Gastroesophageal sphincter (tissue), 4 donors: ENCODE measurements around the gene GALNT9. TPM values are rescaled to one million over a fixed set of nuclear protein-coding genes. Genes with fewer than 3 reads are reported as not detected.

ENCODE experiments used
- ATAC-seq: fragments of 150-250 bp; one replicate; pipeline ENCODE4 v1.9.1; 2016; ENCODE audit warnings: mild to moderate bottlenecking, moderate library complexity
- H3K27ac ChIP-seq, 4 donors: fragments of 200-600 bp; sonication (generic) in 3 of 4; 1 replicate in 3 of 4; 2 replicates in 1 of 4; pipeline ENCODE4 v1.5.1; 2016 to 2019
- H3K27me3 ChIP-seq: fragments of 200-600 bp; sonication (generic); one replicate; pipeline ENCODE4 v1.5.1; 2019
- H3K36me3 ChIP-seq, 2 donors: fragments of 200-600 bp; sonication (generic); one replicate each; pipeline ENCODE4 v1.5.1; 2019; ENCODE audit warnings: control low read depth in 1 of 2
- H3K4me1 ChIP-seq, 3 donors: fragments of 200-600 bp; sonication (generic); 1 replicate in 2 of 3; 2 replicates in 1 of 3; pipeline ENCODE4 v1.5.1; 2016 to 2019; ENCODE audit warnings: control low read depth in 2 of 3
- H3K4me3 ChIP-seq, 2 donors: fragments of 200-600 bp; sonication (generic); one replicate each; pipeline ENCODE4 v1.5.1; 2019; ENCODE audit warnings: mild to moderate bottlenecking in 1 of 2, moderate library complexity in 1 of 2
- H3K9me3 ChIP-seq, 3 donors: fragments of 200-600 bp; sonication (generic); one replicate each; pipeline ENCODE4 v1.5.1; 2017 to 2019; ENCODE audit warnings: control low read depth in 2 of 3
- EP300 ChIP-seq: sonication (generic); formaldehyde crosslinking; IDR thresholded peaks from one replicate; pipeline ENCODE4 v1.6.1; 2017; ENCODE audit warnings: antibody characterized with exemption, mild to moderate bottlenecking
- POLR2A ChIP-seq, 2 donors: fragments of 450-650 bp; IDR thresholded peaks; one replicate each; pipeline ENCODE4 v1.6.1; 2017; ENCODE audit warnings: antibody characterized with exemption in 2 of 2, mild to moderate bottlenecking in 2 of 2, moderate library complexity in 1 of 2
- POLR2AphosphoS5 ChIP-seq: sonication (generic); formaldehyde crosslinking; IDR thresholded peaks from one replicate; pipeline ENCODE4 v1.6.1; 2017; ENCODE audit warnings: antibody characterized with exemption
- WGBS, 2 donors: methylation state at CpG; one replicate each; pipeline ENCODE4 v1.1.5; 2018; ENCODE audit warnings: low coverage in 1 of 2; 5-methylcytosine and 5-hydroxymethylcytosine counted together
- total RNA-seq, 4 donors: library from RNA; depleted of rRNA; stranded (reverse); fragments of >200 nt; gene quantifications; one replicate each; pipeline ENCODE4 v1.1.0, GENCODE V29; 2016
- TF ChIP-seq, protein P1 (sequence below), 4 experiments: fragments of 200-600 bp in 2 of 4; fragments of 450-650 bp in 2 of 4; sonication (generic) in 1 of 4; IDR thresholded peaks; one replicate each; pipeline ENCODE4 v1.5.1; 2017 to 2019; ENCODE audit warnings: antibody characterized with exemption in 4 of 4, mild to moderate bottlenecking in 2 of 4, moderate library complexity in 2 of 4

The GALNT9 gene
- total RNA-seq, 4 donors from 2014 or later = 2.0 TPM; not detected in 3

GRCh38 chr12:132294121-132295034 is 35.0 kb downstream of the GALNT9 start:
- no peak for ATAC-seq
- TF ChIP-seq POLR2AphosphoS5 = no peak
- TF ChIP-seq POLR2A (IDR thresholded peaks at IDR 0.05) = no peak
- TF ChIP-seq, protein P1, sequence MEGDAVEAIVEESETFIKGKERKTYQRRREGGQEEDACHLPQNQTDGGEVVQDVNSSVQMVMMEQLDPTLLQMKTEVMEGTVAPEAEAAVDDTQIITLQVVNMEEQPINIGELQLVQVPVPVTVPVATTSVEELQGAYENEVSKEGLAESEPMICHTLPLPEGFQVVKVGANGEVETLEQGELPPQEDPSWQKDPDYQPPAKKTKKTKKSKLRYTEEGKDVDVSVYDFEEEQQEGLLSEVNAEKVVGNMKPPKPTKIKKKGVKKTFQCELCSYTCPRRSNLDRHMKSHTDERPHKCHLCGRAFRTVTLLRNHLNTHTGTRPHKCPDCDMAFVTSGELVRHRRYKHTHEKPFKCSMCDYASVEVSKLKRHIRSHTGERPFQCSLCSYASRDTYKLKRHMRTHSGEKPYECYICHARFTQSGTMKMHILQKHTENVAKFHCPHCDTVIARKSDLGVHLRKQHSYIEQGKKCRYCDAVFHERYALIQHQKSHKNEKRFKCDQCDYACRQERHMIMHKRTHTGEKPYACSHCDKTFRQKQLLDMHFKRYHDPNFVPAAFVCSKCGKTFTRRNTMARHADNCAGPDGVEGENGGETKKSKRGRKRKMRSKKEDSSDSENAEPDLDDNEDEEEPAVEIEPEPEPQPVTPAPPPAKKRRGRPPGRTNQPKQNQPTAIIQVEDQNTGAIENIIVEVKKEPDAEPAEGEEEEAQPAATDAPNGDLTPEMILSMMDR (IDR thresholded peaks at IDR 0.05) = no peak
- TF ChIP-seq EP300 = no peak
- peaks cover 74% of the 10 kb centered on the region for H3K27me3 ChIP-seq
- H3K4me1 ChIP-seq = no peaks in the 10 kb centered on the region
- H3K9me3 ChIP-seq = no peaks in the 10 kb centered on the region
- 70 to 87% methylated on average over 5 to 8 of the region's 24 CpGs for WGBS, 2 donors
- H3K4me3 ChIP-seq = no peak overlapping the region
- H3K36me3 ChIP-seq = no peaks in the 10 kb centered on the region
- H3K27ac ChIP-seq = no peak overlapping the region

- TF ChIP-seq EP300 (no peak), POLR2AphosphoS5 (no peak), POLR2A (IDR thresholded peaks at IDR 0.05) (no peak)
- TF ChIP-seq, protein P1 (IDR thresholded peaks at IDR 0.05) = no peak
- H3K27me3 ChIP-seq = peaks cover 71% of the 10 kb centered on the region
- H3K4me3 ChIP-seq = no peak overlapping the region
These were observed 36.8 kb downstream of the GALNT9 start for GRCh38 chr12:132292328-132293319.

GRCh38 chr12:132291402-132292175 is 37.8 kb downstream of the GALNT9 start:
- Histone ChIP-seq H3K36me3 (no peaks in the 10 kb centered on the region), H3K27ac (no peak overlapping the region), H3K4me3 (no peak overlapping the region), H3K27me3 (peaks cover 68% of the 10 kb centered on the region), H3K9me3 (no peaks in the 10 kb centered on the region), H3K4me1 (peaks cover 0 to 7% (median 0%) of the 10 kb centered on the region in 3 donors)
- no peak for ATAC-seq
- 85 to 93% methylated on average over 13 to 15 of the region's 30 CpGs for WGBS, 2 donors
- TF ChIP-seq POLR2A (IDR thresholded peaks at IDR 0.05) (no peak), POLR2AphosphoS5 (no peak), EP300 (no peak)
- TF ChIP-seq, protein P1 (IDR thresholded peaks at IDR 0.05) = no peak

More at GRCh38 chr12:132292328-132293319, 36.8 kb downstream of the GALNT9 start:
- WGBS, 2 donors = 90% methylated on average over 6 of the region's 33 CpGs; no CpG with 5 or more reads in 1 of the 2 donors
- H3K9me3 ChIP-seq = no peaks in the 10 kb centered on the region
- H3K36me3 ChIP-seq = no peaks in the 10 kb centered on the region
- ATAC-seq = no peak
- no peaks in the 10 kb centered on the region for H3K4me1 ChIP-seq
- H3K27ac ChIP-seq = no peak overlapping the region

GRCh38 chr12:132290203-132290540 is 39.2 kb downstream of the GALNT9 start:
- Histone ChIP-seq H3K27me3 (peaks cover 68% of the 10 kb centered on the region), H3K27ac (no peak overlapping the region), H3K9me3 (no peaks in the 10 kb centered on the region), H3K4me1 (peaks cover 0 to 19% (median 3%) of the 10 kb centered on the region in 3 donors), H3K4me3 (no peak overlapping the region), H3K36me3 (no peaks in the 10 kb centered on the region)
- TF ChIP-seq EP300 (no peak), POLR2AphosphoS5 (no peak), POLR2A (IDR thresholded peaks at IDR 0.05) (no peak)
- TF ChIP-seq, protein P1 (IDR thresholded peaks at IDR 0.05) = no peak
- WGBS, 2 donors = 90% methylated on average over 2 of the region's 12 CpGs; no CpG with 5 or more reads in 1 of the 2 donors
- ATAC-seq = no peak
